ENCODE data around the gene ELAVL3.

ELAVL3 gene

DNA sequence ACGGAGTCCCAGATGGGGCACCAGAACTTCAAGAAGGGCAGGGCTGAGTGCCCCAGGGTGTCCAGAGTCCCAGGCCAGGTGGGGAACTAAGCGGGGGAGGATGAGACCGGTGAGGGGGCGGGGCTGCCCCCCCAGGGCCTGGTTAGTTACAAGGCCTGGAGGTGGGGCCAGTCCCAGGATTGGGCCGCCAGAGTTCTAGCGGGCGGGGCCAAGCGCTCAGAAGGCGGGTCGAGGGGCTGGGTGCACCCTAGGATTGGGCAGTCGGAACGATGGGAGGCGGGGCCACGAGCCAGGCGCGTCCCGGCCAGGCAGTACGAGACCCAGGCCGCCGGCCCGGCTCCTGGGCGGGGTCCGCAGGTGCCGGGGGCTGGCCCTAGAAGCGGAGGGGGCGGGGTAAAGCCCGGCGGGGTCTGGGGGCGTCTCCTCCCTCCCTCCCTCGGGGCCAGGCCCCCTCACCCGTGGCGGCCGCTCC is 24.2 kb upstream of the ELAVL3 start:
- Histone ChIP-seq H3K27ac (peak overlapping the region; percentile 74), H3K27me3 (replicated peaks) (no peaks in the 10 kb centered on the region), H3K4me3 (ENCODE audit: low read depth, low read length) (peak overlapping the region; percentile 62), H3K36me3 (replicated peaks) (no peaks in the 10 kb centered on the region)
- TF ChIP-seq, protein P1, sequence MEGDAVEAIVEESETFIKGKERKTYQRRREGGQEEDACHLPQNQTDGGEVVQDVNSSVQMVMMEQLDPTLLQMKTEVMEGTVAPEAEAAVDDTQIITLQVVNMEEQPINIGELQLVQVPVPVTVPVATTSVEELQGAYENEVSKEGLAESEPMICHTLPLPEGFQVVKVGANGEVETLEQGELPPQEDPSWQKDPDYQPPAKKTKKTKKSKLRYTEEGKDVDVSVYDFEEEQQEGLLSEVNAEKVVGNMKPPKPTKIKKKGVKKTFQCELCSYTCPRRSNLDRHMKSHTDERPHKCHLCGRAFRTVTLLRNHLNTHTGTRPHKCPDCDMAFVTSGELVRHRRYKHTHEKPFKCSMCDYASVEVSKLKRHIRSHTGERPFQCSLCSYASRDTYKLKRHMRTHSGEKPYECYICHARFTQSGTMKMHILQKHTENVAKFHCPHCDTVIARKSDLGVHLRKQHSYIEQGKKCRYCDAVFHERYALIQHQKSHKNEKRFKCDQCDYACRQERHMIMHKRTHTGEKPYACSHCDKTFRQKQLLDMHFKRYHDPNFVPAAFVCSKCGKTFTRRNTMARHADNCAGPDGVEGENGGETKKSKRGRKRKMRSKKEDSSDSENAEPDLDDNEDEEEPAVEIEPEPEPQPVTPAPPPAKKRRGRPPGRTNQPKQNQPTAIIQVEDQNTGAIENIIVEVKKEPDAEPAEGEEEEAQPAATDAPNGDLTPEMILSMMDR (IDR thresholded peaks at IDR 0.05; ENCODE audit: low read depth, low read length, missing control alignments), result no peak
- in situ Hi-C loops (cut with HindIII; ENCODE audit: low pct_ligation_motif_present, low sequenced_read_pairs), result no loop called here
- DNase-seq, result peak; percentile 94

DNA sequence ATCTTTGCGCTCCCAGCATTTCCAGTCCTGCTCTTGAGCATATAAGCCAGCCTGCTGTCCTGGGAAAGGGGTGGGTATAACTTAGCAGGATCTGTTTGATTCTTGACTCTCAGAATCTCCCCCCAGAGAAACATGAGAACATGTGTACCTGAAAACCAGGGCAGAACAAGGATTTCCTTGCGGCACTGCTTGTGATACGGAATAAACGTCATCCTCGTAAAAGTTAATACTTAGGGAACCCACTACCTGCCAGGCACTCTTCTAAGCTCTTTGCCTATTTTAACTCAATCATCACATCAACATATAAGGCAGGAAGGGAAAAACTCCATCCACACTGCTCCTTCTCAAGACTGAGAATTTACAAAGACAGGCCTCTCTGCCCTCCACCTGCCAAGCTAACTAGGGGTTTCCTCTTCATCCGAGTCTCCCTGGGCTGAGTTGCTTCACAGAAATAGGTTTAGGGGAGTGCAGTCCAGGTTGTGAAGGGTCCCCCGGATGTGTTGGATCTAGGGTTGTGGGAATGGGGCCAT is 23.7 kb upstream of the ELAVL3 start:
- in situ Hi-C loops (cut with HindIII; ENCODE audit: low pct_ligation_motif_present, low sequenced_read_pairs), result no loop called here
- DNase-seq, result no peak
- Histone ChIP-seq H3K4me3 (ENCODE audit: low read depth, low read length) (peak overlapping the region; percentile 62), H3K27me3 (replicated peaks) (no peaks in the 10 kb centered on the region), H3K36me3 (replicated peaks) (no peaks in the 10 kb centered on the region), H3K27ac (no peak overlapping the region)
- TF ChIP-seq, protein P1 (IDR thresholded peaks at IDR 0.05; ENCODE audit: low read depth, low read length, missing control alignments), result no peak

DNA sequence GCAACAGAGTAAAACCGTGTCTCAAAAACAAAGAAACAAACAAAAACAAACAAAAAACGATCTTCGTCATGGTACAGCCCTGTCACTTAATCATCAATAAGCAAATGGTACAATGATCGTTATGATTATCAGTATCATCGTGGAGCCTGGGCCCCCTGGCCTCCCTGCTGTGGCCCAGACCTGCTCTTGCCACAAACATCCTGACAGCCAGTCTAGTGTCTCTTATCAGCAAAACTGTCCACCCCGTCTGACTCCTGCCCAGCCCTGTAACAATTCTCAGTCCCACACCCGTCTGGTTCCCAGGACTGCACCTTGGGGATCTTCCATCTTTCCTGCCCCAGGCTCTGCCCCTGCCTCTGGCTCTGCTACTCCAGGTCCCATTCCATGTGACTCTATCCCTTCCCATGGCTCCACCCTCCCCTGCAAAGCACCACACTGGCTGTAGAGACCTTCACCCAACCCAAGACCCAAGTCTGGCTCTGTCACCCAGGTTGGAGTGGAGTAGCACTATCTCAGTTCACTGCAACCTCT is 19.1 kb upstream of the ELAVL3 start:
- Histone ChIP-seq H3K27me3 (replicated peaks) (no peaks in the 10 kb centered on the region), H3K36me3 (replicated peaks) (peaks cover 7% of the 10 kb centered on the region), H3K4me3 (ENCODE audit: low read depth, low read length) (no peak overlapping the region), H3K27ac (no peak overlapping the region)
- DNase-seq, result no peak
- TF ChIP-seq, protein P1 (IDR thresholded peaks at IDR 0.05; ENCODE audit: low read depth, low read length, missing control alignments), result no peak
- in situ Hi-C loops (cut with HindIII; ENCODE audit: low pct_ligation_motif_present, low sequenced_read_pairs), result no loop called here

DNA sequence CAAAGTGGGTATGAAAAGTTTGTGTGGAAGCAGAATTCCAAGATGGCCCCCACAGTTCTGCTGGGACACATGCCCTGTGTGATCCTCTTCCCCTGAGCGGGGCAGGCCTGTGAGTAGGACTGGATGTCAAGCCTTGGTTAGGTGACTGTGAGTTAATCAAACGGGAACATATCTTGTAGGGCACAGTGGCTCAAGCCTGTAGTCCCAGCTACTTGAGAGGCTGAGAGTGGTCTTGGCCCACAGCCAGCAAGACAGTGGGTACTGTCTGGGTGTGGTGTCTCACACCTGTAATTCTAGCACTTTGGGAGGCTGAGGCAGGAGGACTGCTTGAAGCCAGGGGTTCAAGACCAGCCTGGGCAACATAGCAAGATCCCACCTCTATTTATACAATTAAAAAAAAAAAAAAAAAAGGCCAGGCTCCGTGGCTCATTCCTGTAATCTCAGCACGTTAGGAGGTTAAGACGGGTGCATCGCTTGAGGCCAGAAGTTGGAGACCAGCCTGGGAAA is 18.4 kb upstream of the ELAVL3 start:
- Histone ChIP-seq H3K27ac (no peak overlapping the region), H3K27me3 (replicated peaks) (no peaks in the 10 kb centered on the region), H3K36me3 (replicated peaks) (peaks cover 8% of the 10 kb centered on the region), H3K4me3 (ENCODE audit: low read depth, low read length) (no peak overlapping the region)
- in situ Hi-C loops (cut with HindIII; ENCODE audit: low pct_ligation_motif_present, low sequenced_read_pairs), result no loop called here
- TF ChIP-seq, protein P1 (IDR thresholded peaks at IDR 0.05; ENCODE audit: low read depth, low read length, missing control alignments), result no peak
- no peak for DNase-seq

DNA sequence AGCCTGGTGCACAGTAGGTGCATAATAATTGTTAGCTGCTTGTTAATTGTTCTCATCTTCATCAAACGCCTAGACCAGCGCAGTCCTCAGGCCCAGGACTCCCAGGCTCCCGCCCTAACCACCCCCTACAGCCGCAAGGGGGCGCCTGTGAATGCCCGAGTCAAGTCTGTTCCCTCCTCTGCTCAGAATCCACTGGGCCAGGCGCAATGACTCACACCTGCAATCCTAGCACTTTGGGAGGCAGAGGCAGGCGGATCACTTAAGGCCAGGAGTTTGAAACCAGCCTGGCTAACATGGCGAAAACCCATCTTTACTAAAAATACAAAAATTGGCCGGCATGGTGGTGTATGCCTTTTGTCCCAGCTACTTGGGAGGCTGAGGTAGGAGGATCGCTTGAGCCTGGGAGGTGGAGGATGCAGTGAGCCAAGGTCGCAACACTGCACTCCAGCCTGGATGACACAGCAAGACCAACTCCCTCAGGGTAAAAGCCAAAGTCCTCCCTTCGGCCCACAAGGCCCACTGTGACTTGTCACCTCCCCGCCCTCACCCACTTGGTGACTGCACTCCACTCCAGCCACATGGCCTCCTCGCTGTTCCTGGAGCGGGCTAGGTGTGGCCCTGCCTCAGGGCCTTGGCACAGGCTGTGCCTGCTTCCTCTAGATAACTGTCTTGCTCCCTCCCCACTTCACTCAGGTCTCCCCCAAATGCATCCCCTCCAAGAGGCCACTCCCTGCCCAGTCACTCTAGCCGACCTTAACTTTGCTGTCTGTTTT is 15.7 kb upstream of the ELAVL3 start:
- Histone ChIP-seq H3K36me3 (replicated peaks) (peaks cover 11% of the 10 kb centered on the region), H3K27me3 (replicated peaks) (no peaks in the 10 kb centered on the region), H3K4me3 (ENCODE audit: low read depth, low read length) (no peak overlapping the region), H3K27ac (no peak overlapping the region)
- in situ Hi-C loops (cut with HindIII; ENCODE audit: low pct_ligation_motif_present, low sequenced_read_pairs), result no loop called here
- peak; percentile 84 for DNase-seq
- TF ChIP-seq, protein P1 (IDR thresholded peaks at IDR 0.05; ENCODE audit: low read depth, low read length, missing control alignments), result peak; percentile 89
